Measurements from ENCODE around the gene UBE2F.

Gene UBE2F

DNA sequence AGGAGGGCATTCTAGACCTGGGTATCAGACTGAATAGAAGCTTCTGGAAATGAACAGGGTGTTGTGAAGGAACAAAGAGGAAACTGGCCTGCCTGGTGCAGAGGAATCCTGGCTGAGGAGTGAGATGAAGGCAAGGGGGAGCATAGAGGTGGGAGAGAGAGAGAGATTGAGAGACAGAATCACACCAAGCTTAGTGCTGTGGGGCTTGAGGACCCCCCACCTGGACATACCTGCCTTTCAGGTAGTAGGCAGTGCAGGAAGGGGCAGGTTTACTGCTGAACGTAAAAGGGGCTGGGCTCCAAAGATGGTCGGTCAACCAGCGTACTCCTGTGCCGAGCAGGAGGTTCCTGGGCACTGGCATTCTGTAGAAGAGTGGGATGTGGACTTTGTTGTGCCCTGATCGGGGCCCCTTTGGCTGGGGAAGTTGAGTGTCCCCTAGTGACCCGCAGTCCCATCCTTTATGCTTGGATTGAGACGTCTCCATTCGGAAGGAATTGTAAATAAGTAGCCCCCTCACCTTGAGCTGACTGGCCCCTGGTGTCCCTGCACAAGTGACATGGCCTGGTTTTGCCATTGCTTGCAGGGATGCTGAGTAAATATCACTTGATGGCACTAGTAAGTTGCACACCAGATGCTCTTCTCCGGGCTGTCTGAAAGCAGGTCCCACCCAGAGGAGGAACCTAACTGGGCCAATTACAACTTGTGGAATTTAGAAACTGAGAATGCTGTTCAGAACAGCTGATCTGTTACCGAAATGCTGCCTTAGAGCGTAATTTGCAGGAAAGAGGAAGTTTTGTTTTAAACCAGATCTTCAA, 1.4 kb downstream of the UBE2F start:
- TF ChIP-seq, protein P1, sequence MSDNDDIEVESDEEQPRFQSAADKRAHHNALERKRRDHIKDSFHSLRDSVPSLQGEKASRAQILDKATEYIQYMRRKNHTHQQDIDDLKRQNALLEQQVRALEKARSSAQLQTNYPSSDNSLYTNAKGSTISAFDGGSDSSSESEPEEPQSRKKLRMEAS (IDR thresholded peaks at IDR 0.05) = no peak
- TF ChIP-seq TCF12 (IDR thresholded peaks at IDR 0.05; ENCODE audit: low read depth) (no peak), RAD21 (IDR thresholded peaks at IDR 0.05; ENCODE audit: low read depth) (no peak), TAF1 (IDR thresholded peaks at IDR 0.05; ENCODE audit: low read depth) (no peak), YY1 (IDR thresholded peaks at IDR 0.05; ENCODE audit: low read depth) (no peak), FOXM1 (IDR thresholded peaks at IDR 0.05; ENCODE audit: borderline replicate concordance, low read depth) (no peak), EP300 (IDR thresholded peaks at IDR 0.05; ENCODE audit: borderline replicate concordance) (no peak), NFIC (IDR thresholded peaks at IDR 0.05) (no peak), TEAD4 (IDR thresholded peaks at IDR 0.05) (no peak)
- TF ChIP-seq, protein P2, sequence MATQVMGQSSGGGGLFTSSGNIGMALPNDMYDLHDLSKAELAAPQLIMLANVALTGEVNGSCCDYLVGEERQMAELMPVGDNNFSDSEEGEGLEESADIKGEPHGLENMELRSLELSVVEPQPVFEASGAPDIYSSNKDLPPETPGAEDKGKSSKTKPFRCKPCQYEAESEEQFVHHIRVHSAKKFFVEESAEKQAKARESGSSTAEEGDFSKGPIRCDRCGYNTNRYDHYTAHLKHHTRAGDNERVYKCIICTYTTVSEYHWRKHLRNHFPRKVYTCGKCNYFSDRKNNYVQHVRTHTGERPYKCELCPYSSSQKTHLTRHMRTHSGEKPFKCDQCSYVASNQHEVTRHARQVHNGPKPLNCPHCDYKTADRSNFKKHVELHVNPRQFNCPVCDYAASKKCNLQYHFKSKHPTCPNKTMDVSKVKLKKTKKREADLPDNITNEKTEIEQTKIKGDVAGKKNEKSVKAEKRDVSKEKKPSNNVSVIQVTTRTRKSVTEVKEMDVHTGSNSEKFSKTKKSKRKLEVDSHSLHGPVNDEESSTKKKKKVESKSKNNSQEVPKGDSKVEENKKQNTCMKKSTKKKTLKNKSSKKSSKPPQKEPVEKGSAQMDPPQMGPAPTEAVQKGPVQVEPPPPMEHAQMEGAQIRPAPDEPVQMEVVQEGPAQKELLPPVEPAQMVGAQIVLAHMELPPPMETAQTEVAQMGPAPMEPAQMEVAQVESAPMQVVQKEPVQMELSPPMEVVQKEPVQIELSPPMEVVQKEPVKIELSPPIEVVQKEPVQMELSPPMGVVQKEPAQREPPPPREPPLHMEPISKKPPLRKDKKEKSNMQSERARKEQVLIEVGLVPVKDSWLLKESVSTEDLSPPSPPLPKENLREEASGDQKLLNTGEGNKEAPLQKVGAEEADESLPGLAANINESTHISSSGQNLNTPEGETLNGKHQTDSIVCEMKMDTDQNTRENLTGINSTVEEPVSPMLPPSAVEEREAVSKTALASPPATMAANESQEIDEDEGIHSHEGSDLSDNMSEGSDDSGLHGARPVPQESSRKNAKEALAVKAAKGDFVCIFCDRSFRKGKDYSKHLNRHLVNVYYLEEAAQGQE (IDR thresholded peaks at IDR 0.05; ENCODE audit: low read depth) = no peak
- TF ChIP-seq, protein P3, sequence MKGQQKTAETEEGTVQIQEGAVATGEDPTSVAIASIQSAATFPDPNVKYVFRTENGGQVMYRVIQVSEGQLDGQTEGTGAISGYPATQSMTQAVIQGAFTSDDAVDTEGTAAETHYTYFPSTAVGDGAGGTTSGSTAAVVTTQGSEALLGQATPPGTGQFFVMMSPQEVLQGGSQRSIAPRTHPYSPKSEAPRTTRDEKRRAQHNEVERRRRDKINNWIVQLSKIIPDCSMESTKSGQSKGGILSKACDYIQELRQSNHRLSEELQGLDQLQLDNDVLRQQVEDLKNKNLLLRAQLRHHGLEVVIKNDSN (IDR thresholded peaks at IDR 0.05) = no peak

DNA sequence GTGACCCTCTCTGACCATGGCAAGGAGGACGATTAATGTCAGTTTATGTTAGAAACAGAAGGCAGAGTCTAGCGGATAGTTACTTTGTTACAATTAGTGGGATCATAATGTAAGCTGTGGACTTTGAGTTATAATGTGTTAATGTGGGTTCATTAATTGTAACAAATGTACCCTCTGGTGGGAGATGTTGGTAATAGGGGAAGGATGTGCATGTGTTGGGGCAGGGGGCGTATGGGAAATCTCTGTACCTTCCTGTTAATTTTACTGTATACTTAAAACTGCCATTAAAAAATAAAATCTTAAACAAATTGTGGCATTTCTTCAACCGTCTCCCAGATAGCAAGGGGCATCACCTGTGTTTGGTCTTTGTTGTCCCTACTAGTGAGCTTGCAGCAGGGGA, 4.8 kb downstream of the UBE2F start:
- TF ChIP-seq RAD21 (IDR thresholded peaks at IDR 0.05; ENCODE audit: low read depth) = no peak
- TF ChIP-seq EP300 (IDR thresholded peaks at IDR 0.05; ENCODE audit: borderline replicate concordance) = no peak
- TF ChIP-seq CREB1 (IDR thresholded peaks at IDR 0.05; ENCODE audit: low read depth) = no peak
- no peak for TF ChIP-seq TEAD4 (IDR thresholded peaks at IDR 0.05)

DNA sequence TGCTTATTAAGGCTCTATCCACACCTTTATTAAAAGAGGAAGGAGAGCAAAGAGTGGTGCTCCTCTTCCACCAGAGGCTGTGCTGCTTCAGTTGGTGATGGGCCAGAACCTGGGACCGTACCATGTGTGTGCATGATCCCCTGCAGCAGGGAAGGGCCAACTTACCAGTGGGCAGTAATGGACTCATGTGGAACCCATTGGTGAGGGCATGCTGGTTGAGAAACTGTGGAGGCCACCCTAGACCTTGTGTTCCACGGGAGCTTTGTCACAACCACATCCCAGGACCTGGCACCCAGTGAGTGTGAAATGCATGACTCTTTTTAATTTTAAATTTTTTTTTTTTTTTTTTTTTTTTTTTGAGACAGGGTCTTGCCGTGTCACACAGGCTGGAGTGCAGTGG, 5.4 kb downstream of the UBE2F start:
- no peak for TF ChIP-seq TEAD4 (IDR thresholded peaks at IDR 0.05)
- TF ChIP-seq, protein P1 (IDR thresholded peaks at IDR 0.05) = no peak
- TF ChIP-seq NFIC (IDR thresholded peaks at IDR 0.05) = no peak
- TF ChIP-seq RAD21 (IDR thresholded peaks at IDR 0.05; ENCODE audit: low read depth) = no peak
- no peak for TF ChIP-seq FOXM1 (IDR thresholded peaks at IDR 0.05; ENCODE audit: borderline replicate concordance, low read depth)
- no peak for TF ChIP-seq ZBTB7A (IDR thresholded peaks at IDR 0.05; ENCODE audit: low read depth)
- no peak for TF ChIP-seq TCF12 (IDR thresholded peaks at IDR 0.05; ENCODE audit: low read depth)
- TF ChIP-seq, protein P2 (IDR thresholded peaks at IDR 0.05; ENCODE audit: low read depth) = no peak
- no peak for TF ChIP-seq EP300 (IDR thresholded peaks at IDR 0.05; ENCODE audit: borderline replicate concordance)
- no peak for TF ChIP-seq EGR1 (IDR thresholded peaks at IDR 0.05)
- no peak for TF ChIP-seq CEBPB (IDR thresholded peaks at IDR 0.05)
- no peak for TF ChIP-seq TAF1 (IDR thresholded peaks at IDR 0.05; ENCODE audit: low read depth)
- TF ChIP-seq YY1 (IDR thresholded peaks at IDR 0.05; ENCODE audit: low read depth) = no peak
- no peak for TF ChIP-seq CREB1 (IDR thresholded peaks at IDR 0.05; ENCODE audit: low read depth)

DNA sequence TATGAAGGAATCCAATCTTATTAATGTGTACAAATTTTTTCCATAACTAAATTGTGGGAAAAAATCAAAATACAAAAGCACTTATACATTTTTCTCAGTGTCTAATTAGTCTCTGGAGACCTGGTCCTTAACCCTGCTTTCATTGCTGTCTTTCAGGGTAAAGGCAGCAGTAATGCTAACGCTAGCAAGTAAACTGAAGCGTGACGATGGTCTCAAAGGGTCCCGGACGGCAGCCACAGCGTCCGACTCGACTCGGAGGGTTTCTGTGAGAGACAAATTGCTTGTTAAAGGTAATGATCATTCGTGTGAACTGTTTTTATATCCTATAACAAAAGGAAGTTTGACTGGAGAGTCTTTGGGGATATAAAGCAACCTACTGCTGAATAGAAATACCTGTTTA, 6.1 kb downstream of the UBE2F start:
- no peak for TF ChIP-seq RAD21 (IDR thresholded peaks at IDR 0.05; ENCODE audit: low read depth)
- TF ChIP-seq YY1 (IDR thresholded peaks at IDR 0.05; ENCODE audit: low read depth) = no peak
- TF ChIP-seq, protein P1 (IDR thresholded peaks at IDR 0.05) = no peak
- no peak for TF ChIP-seq EP300 (IDR thresholded peaks at IDR 0.05; ENCODE audit: borderline replicate concordance)
- TF ChIP-seq ZBTB7A (IDR thresholded peaks at IDR 0.05; ENCODE audit: low read depth) = no peak
- no peak for TF ChIP-seq EGR1 (IDR thresholded peaks at IDR 0.05)
- TF ChIP-seq, protein P2 (IDR thresholded peaks at IDR 0.05; ENCODE audit: low read depth) = no peak
- no peak for TF ChIP-seq TCF12 (IDR thresholded peaks at IDR 0.05; ENCODE audit: low read depth)
- no peak for TF ChIP-seq CEBPB (IDR thresholded peaks at IDR 0.05)
- TF ChIP-seq FOXM1 (IDR thresholded peaks at IDR 0.05; ENCODE audit: borderline replicate concordance, low read depth) = no peak
- no peak for TF ChIP-seq NFIC (IDR thresholded peaks at IDR 0.05)
- TF ChIP-seq, protein P3 (IDR thresholded peaks at IDR 0.05) = no peak
- TF ChIP-seq TEAD4 (IDR thresholded peaks at IDR 0.05) = no peak
- TF ChIP-seq TAF1 (IDR thresholded peaks at IDR 0.05; ENCODE audit: low read depth) = no peak
- no peak for TF ChIP-seq CREB1 (IDR thresholded peaks at IDR 0.05; ENCODE audit: low read depth)

Measured in Ishikawa (cell line).